RWPE2 (cell line): ENCODE data around the gene CYB5A.
"Not testable (repeated sequence)": the region's sequence is repeated elsewhere in the genome, so short reads cannot be mapped to it uniquely, and the experiment has no call there.

Experiments
- ATAC-seq: fragments of 200-7000 bp; cut with Tn5 transposase; 3 replicates; pipeline ENCODE4 v1.9.1; 2021; ENCODE audit warnings: low read depth
- DNase-seq: peaks from one replicate; pipeline ENCODE4 v3.0.0-alpha.2; 2020; ENCODE audit warnings: low spot score
- H3K27ac ChIP-seq: fragments of 450-650 bp; 2 replicates; pipeline ENCODE4 v1.5.1; 2017; ENCODE audit warnings: mild to moderate bottlenecking; ENCODE audit not compliant: poor library complexity, severe bottlenecking
- H3K27me3 ChIP-seq: fragments of 250-450 bp; sonication (Bioruptor Pico); 2 replicates; pipeline ENCODE4 v1.5.1; 2021; ENCODE audit warnings: mild to moderate bottlenecking, moderate library complexity; ENCODE audit not compliant: insufficient read depth, poor library complexity, severe bottlenecking
- H3K36me3 ChIP-seq: fragments of 250-450 bp; sonication (Bioruptor Pico); 2 replicates; pipeline ENCODE4 v1.5.1; 2020; ENCODE audit warnings: low read depth, mild to moderate bottlenecking, moderate library complexity
- H3K4me1 ChIP-seq: fragments of 250-450 bp; sonication (Bioruptor Pico); 2 replicates; pipeline ENCODE4 v1.5.1; 2021; ENCODE audit warnings: mild to moderate bottlenecking, moderate library complexity; ENCODE audit not compliant: insufficient read depth, poor library complexity, severe bottlenecking
- H3K4me3 ChIP-seq: fragments of 250-450 bp; sonication (Bioruptor Pico); 2 replicates; pipeline ENCODE4 v1.5.1; 2021; ENCODE audit warnings: mild to moderate bottlenecking, moderate library complexity; ENCODE audit not compliant: severe bottlenecking
- H3K9me3 ChIP-seq: fragments of 250-450 bp; sonication (Bioruptor Pico); 2 replicates; pipeline ENCODE4 v1.5.1; 2021; ENCODE audit warnings: mild to moderate bottlenecking, moderate library complexity; ENCODE audit not compliant: severe bottlenecking
- CTCF ChIP-seq: fragments of 450-650 bp; IDR thresholded peaks from one replicate; pipeline ENCODE4 v1.5.1; 2017; ENCODE audit warnings: mild to moderate bottlenecking, moderate library complexity; ENCODE audit not compliant: poor library complexity, severe bottlenecking

Gene CYB5A

GRCh38 chr18:74299162-74299561, 7.4 kb upstream of the CYB5A start:
- H3K27me3 ChIP-seq, result no peaks in the 10 kb centered on the region
- H3K9me3 ChIP-seq, result no peaks in the 10 kb centered on the region
- no peak overlapping the region for H3K4me3 ChIP-seq
- H3K4me1 ChIP-seq, result no peaks in the 10 kb centered on the region
- no peaks in the 10 kb centered on the region for H3K36me3 ChIP-seq
- ATAC-seq, result no peak
- H3K27ac ChIP-seq, result no peak overlapping the region
- no peak for DNase-seq
- no peak for TF ChIP-seq CTCF

GRCh38 chr18:74294526-74294925, 2.8 kb upstream of the CYB5A start:
- DNase-seq (no peak), ATAC-seq (no peak)
- Histone ChIP-seq H3K36me3 (no peaks in the 10 kb centered on the region), H3K27ac (no peak overlapping the region), H3K4me3 (no peak overlapping the region), H3K4me1 (no peaks in the 10 kb centered on the region), H3K9me3 (no peaks in the 10 kb centered on the region), H3K27me3 (no peaks in the 10 kb centered on the region)
- no peak for TF ChIP-seq CTCF

GRCh38 chr18:74292982-74293381, 1.2 kb upstream of the CYB5A start:
- not testable (repeated sequence) for H3K27me3 ChIP-seq, H3K4me1 ChIP-seq, DNase-seq, ATAC-seq, H3K27ac ChIP-seq, H3K4me3 ChIP-seq, H3K9me3 ChIP-seq, H3K36me3 ChIP-seq

GRCh38 chr18:74292541-74292858, 737 bp upstream of the CYB5A start:
- DNase-seq, result no peak
- H3K27ac ChIP-seq, result no peak overlapping the region
- no peak for ATAC-seq
- no peaks in the 10 kb centered on the region for H3K9me3 ChIP-seq
- no peaks in the 10 kb centered on the region for H3K27me3 ChIP-seq
- TF ChIP-seq CTCF, result no peak
- no peaks in the 10 kb centered on the region for H3K36me3 ChIP-seq
- H3K4me3 ChIP-seq, result peak overlapping the region; percentile 71
- H3K4me1 ChIP-seq, result no peaks in the 10 kb centered on the region

GRCh38 chr18:74291472-74291770, 342 bp downstream of the CYB5A start:
- no peak overlapping the region for H3K27ac ChIP-seq
- no peak; the same call in none of the 3 replicates for ATAC-seq
- H3K4me1 ChIP-seq, result no peaks in the 10 kb centered on the region

More at GRCh38 chr18:74291472-74291770, 342 bp downstream of the CYB5A start:
- no peaks in the 10 kb centered on the region for H3K9me3 ChIP-seq
- no peaks in the 10 kb centered on the region for H3K36me3 ChIP-seq
- H3K4me3 ChIP-seq, result peak overlapping the region; percentile 71
- TF ChIP-seq CTCF, result peak; percentile 49
- no peaks in the 10 kb centered on the region for H3K27me3 ChIP-seq
- DNase-seq, result no peak
